ENCODE results near the gene PEPD.

Gene PEPD

GRCh38 chr19:33426621-33427361 lies 94.8 kb downstream of the PEPD start:
- Histone ChIP-seq H3K18ac (ENCODE audit: low read depth in 1 of 2, low read length in 2 of 2) (no peak overlapping the region), H2BK15ac (ENCODE audit: low read depth, poor library complexity, severe bottlenecking) (no peak overlapping the region), H3K36me3 (ENCODE audit: control insufficient read depth in 1 of 2, insufficient read depth in 2 of 2, low read depth in 1 of 2, low read length in 2 of 2) (peaks cover 0 to 5% of the 10 kb centered on the region in 2 experiments), H3K27me3 (ENCODE audit: control insufficient read depth in 1 of 2, insufficient read depth in 1 of 2, low read length in 2 of 2) (peaks cover 0 to 3% of the 10 kb centered on the region in 2 experiments), H3K4me1 (ENCODE audit: control insufficient read depth, insufficient read depth, low read depth, low read length) (no peaks in the 10 kb centered on the region), H3K9me3 (ENCODE audit: control insufficient read depth, low read length) (no peaks in the 10 kb centered on the region), H3K27ac (ENCODE audit: low read length, poor library complexity, severe bottlenecking) (no peak overlapping the region), H3K23ac (ENCODE audit: low read length in 2 of 2) (no peak overlapping the region), H3K4me3 (ENCODE audit: insufficient read depth in 1 of 2, low read depth in 1 of 2, low read length in 2 of 2) (no peak overlapping the region), H3K14ac (ENCODE audit: low read length in 2 of 2) (no peak overlapping the region), H3K4ac (ENCODE audit: low read depth in 1 of 2, low read length in 2 of 2) (no peak overlapping the region), H2BK120ac (ENCODE audit: low read depth, low read length) (no peak overlapping the region), H4K8ac (ENCODE audit: low read length) (no peak overlapping the region), H2AFZ (ENCODE audit: low read depth, low read length) (no peak overlapping the region), H2BK12ac (ENCODE audit: low read length in 2 of 2) (no peak overlapping the region), H4K91ac (ENCODE audit: low read length) (no peak overlapping the region), H3K4me2 (ENCODE audit: low read length, poor library complexity, severe bottlenecking) (no peak overlapping the region), H2AK5ac (ENCODE audit: low read length, severe bottlenecking) (no peak overlapping the region), H2BK5ac (ENCODE audit: low read depth, low read length, poor library complexity, severe bottlenecking) (no peak overlapping the region), H3K9ac (ENCODE audit: low read length) (no peak overlapping the region), H3K79me1 (replicated peaks; ENCODE audit: low read length, poor library complexity, severe bottlenecking) (no peaks in the 10 kb centered on the region)
- no peak for DNase-seq
- 95% methylated on average over 24 of the region's 24 CpGs for WGBS

GRCh38 chr19:33424181-33424580 lies 97.4 kb downstream of the PEPD start:
- H3K27ac ChIP-seq (ENCODE audit: low read length, poor library complexity, severe bottlenecking) = no peak overlapping the region

GRCh38 chr19:33422369-33423180 lies 99.0 kb downstream of the PEPD start:
- no peak overlapping the region for H3K23ac ChIP-seq (ENCODE audit: low read length in 2 of 2)
- WGBS = 93% methylated on average over 3 of the region's 3 CpGs
- H3K4me1 ChIP-seq (ENCODE audit: control insufficient read depth, insufficient read depth, low read depth, low read length) = no peaks in the 10 kb centered on the region
- no peak overlapping the region for H4K8ac ChIP-seq (ENCODE audit: low read length)
- DNase-seq = no peak
- no peak overlapping the region for H2BK12ac ChIP-seq (ENCODE audit: low read length in 2 of 2)
- H3K14ac ChIP-seq (ENCODE audit: low read length in 2 of 2) = no peak overlapping the region
- H2BK15ac ChIP-seq (ENCODE audit: low read depth, poor library complexity, severe bottlenecking) = no peak overlapping the region
- no peak overlapping the region for H3K9ac ChIP-seq (ENCODE audit: low read length)
- no peak overlapping the region for H3K4me2 ChIP-seq (ENCODE audit: low read length, poor library complexity, severe bottlenecking)
- H4K91ac ChIP-seq (ENCODE audit: low read length) = no peak overlapping the region
- H3K18ac ChIP-seq (ENCODE audit: low read depth in 1 of 2, low read length in 2 of 2) = no peak overlapping the region
- H3K4ac ChIP-seq (ENCODE audit: low read depth in 1 of 2, low read length in 2 of 2) = no peak overlapping the region
- H3K27me3 ChIP-seq (ENCODE audit: control insufficient read depth in 1 of 2, insufficient read depth in 1 of 2, low read length in 2 of 2) = no peaks in the 10 kb centered on the region
- no peak overlapping the region for H2AFZ ChIP-seq (ENCODE audit: low read depth, low read length)
- H3K36me3 ChIP-seq (ENCODE audit: control insufficient read depth in 1 of 2, insufficient read depth in 2 of 2, low read depth in 1 of 2, low read length in 2 of 2) = peaks cover 0 to 10% of the 10 kb centered on the region in 2 experiments
- H3K9me3 ChIP-seq (ENCODE audit: control insufficient read depth, low read length) = no peaks in the 10 kb centered on the region
- no peak overlapping the region for H3K4me3 ChIP-seq (ENCODE audit: insufficient read depth in 1 of 2, low read depth in 1 of 2, low read length in 2 of 2)
- H3K27ac ChIP-seq (ENCODE audit: low read length, poor library complexity, severe bottlenecking) = no peak overlapping the region
- H2BK5ac ChIP-seq (ENCODE audit: low read depth, low read length, poor library complexity, severe bottlenecking) = no peak overlapping the region
- no peaks in the 10 kb centered on the region for H3K79me1 ChIP-seq (replicated peaks; ENCODE audit: low read length, poor library complexity, severe bottlenecking)
- H2AK5ac ChIP-seq (ENCODE audit: low read length, severe bottlenecking) = no peak overlapping the region
- H2BK120ac ChIP-seq (ENCODE audit: low read depth, low read length) = no peak overlapping the region

More at GRCh38 chr19:33424181-33424580, 97.4 kb downstream of the PEPD start:
- H3K27me3 ChIP-seq (ENCODE audit: control insufficient read depth in 1 of 2, insufficient read depth in 1 of 2, low read length in 2 of 2) = no peaks in the 10 kb centered on the region
- WGBS = 96% methylated on average over 8 of the region's 8 CpGs
- H2BK120ac ChIP-seq (ENCODE audit: low read depth, low read length) = no peak overlapping the region
- H2BK5ac ChIP-seq (ENCODE audit: low read depth, low read length, poor library complexity, severe bottlenecking) = no peak overlapping the region
- peaks cover 0 to 6% of the 10 kb centered on the region in 2 experiments for H3K36me3 ChIP-seq (ENCODE audit: control insufficient read depth in 1 of 2, insufficient read depth in 2 of 2, low read depth in 1 of 2, low read length in 2 of 2)
- H3K14ac ChIP-seq (ENCODE audit: low read length in 2 of 2) = no peak overlapping the region
- no peak overlapping the region for H3K4ac ChIP-seq (ENCODE audit: low read depth in 1 of 2, low read length in 2 of 2)
- H2AK5ac ChIP-seq (ENCODE audit: low read length, severe bottlenecking) = no peak overlapping the region
- H3K23ac ChIP-seq (ENCODE audit: low read length in 2 of 2) = no peak overlapping the region
- no peaks in the 10 kb centered on the region for H3K79me1 ChIP-seq (replicated peaks; ENCODE audit: low read length, poor library complexity, severe bottlenecking)
- H2BK15ac ChIP-seq (ENCODE audit: low read depth, poor library complexity, severe bottlenecking) = no peak overlapping the region
- no peak overlapping the region for H3K4me3 ChIP-seq (ENCODE audit: insufficient read depth in 1 of 2, low read depth in 1 of 2, low read length in 2 of 2)
- no peak overlapping the region for H2BK12ac ChIP-seq (ENCODE audit: low read length in 2 of 2)
- H3K4me1 ChIP-seq (ENCODE audit: control insufficient read depth, insufficient read depth, low read depth, low read length) = no peaks in the 10 kb centered on the region
- H4K91ac ChIP-seq (ENCODE audit: low read length) = no peak overlapping the region
- no peak for DNase-seq
- no peak overlapping the region for H3K9ac ChIP-seq (ENCODE audit: low read length)
- H3K9me3 ChIP-seq (ENCODE audit: control insufficient read depth, low read length) = no peaks in the 10 kb centered on the region
- no peak overlapping the region for H3K4me2 ChIP-seq (ENCODE audit: low read length, poor library complexity, severe bottlenecking)
- H4K8ac ChIP-seq (ENCODE audit: low read length) = no peak overlapping the region
- no peak overlapping the region for H2AFZ ChIP-seq (ENCODE audit: low read depth, low read length)
- no peak overlapping the region for H3K18ac ChIP-seq (ENCODE audit: low read depth in 1 of 2, low read length in 2 of 2)

GRCh38 chr19:33421368-33421767 lies 100.2 kb downstream of the PEPD start:
- H2AFZ ChIP-seq (ENCODE audit: low read depth, low read length) = no peak overlapping the region
- H3K9me3 ChIP-seq (ENCODE audit: control insufficient read depth, low read length) = no peaks in the 10 kb centered on the region
- H2BK5ac ChIP-seq (ENCODE audit: low read depth, low read length, poor library complexity, severe bottlenecking) = no peak overlapping the region
- 100% methylated on average over 5 of the region's 7 CpGs for WGBS
- H3K36me3 ChIP-seq (ENCODE audit: control insufficient read depth in 1 of 2, insufficient read depth in 2 of 2, low read depth in 1 of 2, low read length in 2 of 2) = peaks cover 0 to 5% of the 10 kb centered on the region in 2 experiments
- H3K4me3 ChIP-seq (ENCODE audit: insufficient read depth in 1 of 2, low read depth in 1 of 2, low read length in 2 of 2) = no peak overlapping the region
- H2BK120ac ChIP-seq (ENCODE audit: low read depth, low read length) = no peak overlapping the region
- no peak overlapping the region for H2BK12ac ChIP-seq (ENCODE audit: low read length in 2 of 2)
- no peak overlapping the region for H2AK5ac ChIP-seq (ENCODE audit: low read length, severe bottlenecking)
- no peak overlapping the region for H3K9ac ChIP-seq (ENCODE audit: low read length)
- no peak overlapping the region for H3K27ac ChIP-seq (ENCODE audit: low read length, poor library complexity, severe bottlenecking)
- H3K79me1 ChIP-seq (replicated peaks; ENCODE audit: low read length, poor library complexity, severe bottlenecking) = no peaks in the 10 kb centered on the region
- H3K4ac ChIP-seq (ENCODE audit: low read depth in 1 of 2, low read length in 2 of 2) = no peak overlapping the region
- DNase-seq = no peak
- H3K23ac ChIP-seq (ENCODE audit: low read length in 2 of 2) = no peak overlapping the region
- H3K18ac ChIP-seq (ENCODE audit: low read depth in 1 of 2, low read length in 2 of 2) = no peak overlapping the region
- H4K91ac ChIP-seq (ENCODE audit: low read length) = no peak overlapping the region
- H2BK15ac ChIP-seq (ENCODE audit: low read depth, poor library complexity, severe bottlenecking) = no peak overlapping the region
- no peak overlapping the region for H4K8ac ChIP-seq (ENCODE audit: low read length)
- no peaks in the 10 kb centered on the region for H3K27me3 ChIP-seq (ENCODE audit: control insufficient read depth in 1 of 2, insufficient read depth in 1 of 2, low read length in 2 of 2)
- peaks cover 7% of the 10 kb centered on the region for H3K4me1 ChIP-seq (ENCODE audit: control insufficient read depth, insufficient read depth, low read depth, low read length)
- H3K14ac ChIP-seq (ENCODE audit: low read length in 2 of 2) = no peak overlapping the region
- H3K4me2 ChIP-seq (ENCODE audit: low read length, poor library complexity, severe bottlenecking) = no peak overlapping the region

Data from mesenchymal stem cell (in vitro differentiated cells and primary cell).